ENCODE measurements around the gene MET. TPM values are rescaled to one million over a fixed set of nuclear protein-coding genes. Genes with fewer than 3 reads are reported as not detected.
A peak's percentile ranks its signal among the peaks of the same experiment; 100 is the strongest.

The MET gene
- total and polyA plus RNA-seq, 2 donors (not counting 3 experiments of a cell fraction or from before 2014, with no cell fraction given): 21.1 to 44.5 TPM

GRCh38 chr7:116632384-116632783, 39.6 kb upstream of the MET start:
- CTCF ChIA-PET: interaction anchor here (0.9 to 1.9 kb wide), 8 partner anchors 9 to 178 kb away, joined by 3 to 8 read pairs (median 4); partner anchors contain the start of gene MET

DNA sequence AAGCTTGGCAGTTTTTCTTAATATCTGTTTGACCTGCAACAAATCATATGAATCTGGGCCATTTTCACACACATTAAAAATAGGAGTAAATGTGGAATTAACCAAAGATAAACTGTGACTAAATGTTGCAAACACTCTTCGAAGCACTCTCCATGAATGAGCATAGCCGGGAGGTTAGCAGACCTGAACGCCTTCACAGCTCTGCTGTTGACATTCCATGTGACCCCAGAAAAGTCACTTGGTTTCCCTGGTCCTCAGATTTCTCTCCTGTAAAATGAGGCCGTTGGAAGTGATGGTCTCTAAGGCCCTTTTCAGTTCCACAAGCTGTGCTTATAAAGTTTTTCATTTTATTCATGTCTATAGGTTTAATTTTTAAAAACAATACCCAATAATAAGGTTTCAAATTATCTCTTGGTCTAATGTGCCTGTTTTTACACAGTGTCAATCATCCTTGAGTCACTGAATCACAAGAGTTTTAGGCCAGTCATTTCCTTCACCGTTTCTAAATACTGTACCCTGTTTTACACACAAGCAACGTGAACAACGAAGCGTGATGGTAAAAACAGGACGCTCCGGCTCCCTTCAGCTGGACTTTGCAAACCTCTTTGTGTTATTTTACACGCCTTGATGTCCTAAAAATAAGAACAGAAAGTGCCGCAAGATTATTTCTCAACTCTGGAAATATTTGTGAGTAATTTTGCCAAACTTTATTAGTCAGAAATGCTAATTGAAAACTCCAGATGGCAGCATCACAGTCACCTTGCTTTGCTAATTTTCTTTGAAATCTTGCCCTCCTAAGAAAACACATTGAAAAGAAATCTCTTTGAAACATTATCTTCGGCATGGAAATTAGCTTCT, 38.6 kb upstream of the MET start:
- H2AFZ ChIP-seq (ENCODE audit: low read depth, low read length): no peak overlapping the region
- H3K36me3 ChIP-seq (ENCODE audit: control insufficient read depth in 2 of 2, extremely low read depth in 1 of 2, insufficient read depth in 2 of 2, low read length in 2 of 2): no peaks in the 10 kb centered on the region
- no peak overlapping the region for H3K27ac ChIP-seq (ENCODE audit: insufficient read depth, low read depth, low read length)
- CTCF ChIA-PET: interaction anchor here (1.0 to 1.7 kb wide), 4 partner anchors 10 to 47 kb away, joined by 3 to 8 read pairs (median 4); no protein-coding TSS in a partner anchor
- no peaks in the 10 kb centered on the region for H3K27me3 ChIP-seq (ENCODE audit: control insufficient read depth in 2 of 2, insufficient read depth in 2 of 2, low read length in 2 of 2)
- BruUV-seq (replicated peaks): no TSS peak
- DNase-seq (ENCODE audit: low read depth, low spot score) (no peak), FAIRE-seq (peak; percentile 70)
- no peaks in the 10 kb centered on the region for H3K9me3 ChIP-seq (replicated peaks; ENCODE audit: control insufficient read depth, insufficient read depth, low read length)
- no peak overlapping the region for H3K9ac ChIP-seq (replicated peaks; ENCODE audit: extremely low read depth, insufficient read depth, low read length)
- no peaks in the 10 kb centered on the region for H3K79me2 ChIP-seq (ENCODE audit: control insufficient read depth, insufficient read depth, low read length)
- dilution Hi-C loops (cut with MboI; ENCODE audit: extremely low pct_ligation_motif_present, low sequenced_read_pairs) (no loop called here), intact Hi-C loops (cut with micrococcal nuclease) (no loop called here)
- H3K4me3 ChIP-seq (replicated peaks in 1 of 3; ENCODE audit: insufficient read depth in 1 of 3, low read depth in 1 of 3, low read length in 3 of 3): no peak overlapping the region
- no peaks in the 10 kb centered on the region for H3K9me1 ChIP-seq (replicated peaks; ENCODE audit: control insufficient read depth, extremely low read depth, insufficient read depth, low read length)
- POLR2A ChIA-PET: no interaction called here
- no peaks in the 10 kb centered on the region for H4K20me1 ChIP-seq (replicated peaks; ENCODE audit: control insufficient read depth, extremely low read depth, insufficient read depth, low read length)
- TF ChIP-seq POLR2AphosphoS5 (IDR thresholded peaks at IDR 0.05; ENCODE audit: insufficient read depth, low read depth, low read length): no peak
- TF ChIP-seq JUN (IDR thresholded peaks at IDR 0.05; ENCODE audit: borderline replicate concordance, insufficient read depth, insufficient read length, low read depth): no peak
- TF ChIP-seq FOS (IDR thresholded peaks at IDR 0.05; ENCODE audit: borderline replicate concordance, insufficient read depth, low read length): no peak
- no peak for TF ChIP-seq EZH2 (IDR thresholded peaks at IDR 0.05; ENCODE audit: borderline replicate concordance, low read depth, low read length, severe bottlenecking)
- TF ChIP-seq GATA2 (IDR thresholded peaks at IDR 0.05; ENCODE audit: insufficient read depth, insufficient read length, low read depth, low read length): no peak
- TF ChIP-seq, protein P1, sequence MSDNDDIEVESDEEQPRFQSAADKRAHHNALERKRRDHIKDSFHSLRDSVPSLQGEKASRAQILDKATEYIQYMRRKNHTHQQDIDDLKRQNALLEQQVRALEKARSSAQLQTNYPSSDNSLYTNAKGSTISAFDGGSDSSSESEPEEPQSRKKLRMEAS (IDR thresholded peaks at IDR 0.05; ENCODE audit: insufficient read depth, insufficient read length): no peak
- TF ChIP-seq, protein P2, sequence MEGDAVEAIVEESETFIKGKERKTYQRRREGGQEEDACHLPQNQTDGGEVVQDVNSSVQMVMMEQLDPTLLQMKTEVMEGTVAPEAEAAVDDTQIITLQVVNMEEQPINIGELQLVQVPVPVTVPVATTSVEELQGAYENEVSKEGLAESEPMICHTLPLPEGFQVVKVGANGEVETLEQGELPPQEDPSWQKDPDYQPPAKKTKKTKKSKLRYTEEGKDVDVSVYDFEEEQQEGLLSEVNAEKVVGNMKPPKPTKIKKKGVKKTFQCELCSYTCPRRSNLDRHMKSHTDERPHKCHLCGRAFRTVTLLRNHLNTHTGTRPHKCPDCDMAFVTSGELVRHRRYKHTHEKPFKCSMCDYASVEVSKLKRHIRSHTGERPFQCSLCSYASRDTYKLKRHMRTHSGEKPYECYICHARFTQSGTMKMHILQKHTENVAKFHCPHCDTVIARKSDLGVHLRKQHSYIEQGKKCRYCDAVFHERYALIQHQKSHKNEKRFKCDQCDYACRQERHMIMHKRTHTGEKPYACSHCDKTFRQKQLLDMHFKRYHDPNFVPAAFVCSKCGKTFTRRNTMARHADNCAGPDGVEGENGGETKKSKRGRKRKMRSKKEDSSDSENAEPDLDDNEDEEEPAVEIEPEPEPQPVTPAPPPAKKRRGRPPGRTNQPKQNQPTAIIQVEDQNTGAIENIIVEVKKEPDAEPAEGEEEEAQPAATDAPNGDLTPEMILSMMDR (IDR thresholded peaks at IDR 0.05; ENCODE audit: extremely low read depth in 1 of 2, insufficient read depth in 1 of 2, low read depth in 1 of 2, low read length in 2 of 2): no peak
- no peak for TF ChIP-seq POLR2A (IDR thresholded peaks at IDR 0.05; ENCODE audit: low read depth, low read length)
- TF ChIP-seq MYC (IDR thresholded peaks at IDR 0.05; ENCODE audit: low read depth, low read length): no peak
- H3K4me1 ChIP-seq (ENCODE audit: control insufficient read depth, extremely low read depth, insufficient read depth, low read length): no peaks in the 10 kb centered on the region
- no peak overlapping the region for H3K4me2 ChIP-seq (ENCODE audit: insufficient read depth, low read length)

More at GRCh38 chr7:116632384-116632783, 39.6 kb upstream of the MET start:
- no peaks in the 10 kb centered on the region for H4K20me1 ChIP-seq (replicated peaks; ENCODE audit: control insufficient read depth, extremely low read depth, insufficient read depth, low read length)
- H3K4me2 ChIP-seq (ENCODE audit: insufficient read depth, low read length): no peak overlapping the region
- no peaks in the 10 kb centered on the region for H3K27me3 ChIP-seq (ENCODE audit: control insufficient read depth in 2 of 2, insufficient read depth in 2 of 2, low read length in 2 of 2)
- TF ChIP-seq GATA2 (IDR thresholded peaks at IDR 0.05; ENCODE audit: insufficient read depth, insufficient read length, low read depth, low read length): no peak
- TF ChIP-seq FOS (IDR thresholded peaks at IDR 0.05; ENCODE audit: borderline replicate concordance, insufficient read depth, low read length): no peak
- TF ChIP-seq, protein P1 (IDR thresholded peaks at IDR 0.05; ENCODE audit: insufficient read depth, insufficient read length): no peak
- TF ChIP-seq POLR2AphosphoS5 (IDR thresholded peaks at IDR 0.05; ENCODE audit: insufficient read depth, low read depth, low read length): no peak
- H3K36me3 ChIP-seq (ENCODE audit: control insufficient read depth in 2 of 2, extremely low read depth in 1 of 2, insufficient read depth in 2 of 2, low read length in 2 of 2): no peaks in the 10 kb centered on the region
- no peak overlapping the region for H3K27ac ChIP-seq (ENCODE audit: insufficient read depth, low read depth, low read length)
- DNase-seq (ENCODE audit: low read depth, low spot score) (no peak), FAIRE-seq (no peak)
- POLR2A ChIA-PET: interaction anchor here (0.6 kb wide), 1 partner anchor 42 kb away, joined by 3 read pairs; no protein-coding TSS in a partner anchor
- H3K9ac ChIP-seq (replicated peaks; ENCODE audit: extremely low read depth, insufficient read depth, low read length): no peak overlapping the region
- dilution Hi-C loops (cut with MboI; ENCODE audit: extremely low pct_ligation_motif_present, low sequenced_read_pairs): no loop called here
- H3K4me1 ChIP-seq (ENCODE audit: control insufficient read depth, extremely low read depth, insufficient read depth, low read length): no peaks in the 10 kb centered on the region
- no peak overlapping the region for H3K4me3 ChIP-seq (replicated peaks in 1 of 3; ENCODE audit: insufficient read depth in 1 of 3, low read depth in 1 of 3, low read length in 3 of 3)
- no peaks in the 10 kb centered on the region for H3K9me3 ChIP-seq (replicated peaks; ENCODE audit: control insufficient read depth, insufficient read depth, low read length)
- no peak overlapping the region for H2AFZ ChIP-seq (ENCODE audit: low read depth, low read length)
- no peaks in the 10 kb centered on the region for H3K9me1 ChIP-seq (replicated peaks; ENCODE audit: control insufficient read depth, extremely low read depth, insufficient read depth, low read length)
- intact Hi-C loops (cut with micrococcal nuclease): no loop called here
- no peaks in the 10 kb centered on the region for H3K79me2 ChIP-seq (ENCODE audit: control insufficient read depth, insufficient read depth, low read length)
- no TSS peak for BruUV-seq (replicated peaks)

All from endothelial cell of umbilical vein (primary cell).